ACHN (cell line): Measurements from ENCODE around the gene USH2A.

Experiments
- DNase-seq: peaks from one replicate; pipeline ENCODE4 v3.0.0-alpha.2; 2015
- in situ Hi-C: cut with HindIII; loops from 2 replicates; pipeline ENCODE4 v1.10.0; 2017; ENCODE audit warnings: low sequenced_read_pairs, low pct_ligation_motif_present, low pct_unique_long_range_greater_than_20kb

The USH2A gene

DNA sequence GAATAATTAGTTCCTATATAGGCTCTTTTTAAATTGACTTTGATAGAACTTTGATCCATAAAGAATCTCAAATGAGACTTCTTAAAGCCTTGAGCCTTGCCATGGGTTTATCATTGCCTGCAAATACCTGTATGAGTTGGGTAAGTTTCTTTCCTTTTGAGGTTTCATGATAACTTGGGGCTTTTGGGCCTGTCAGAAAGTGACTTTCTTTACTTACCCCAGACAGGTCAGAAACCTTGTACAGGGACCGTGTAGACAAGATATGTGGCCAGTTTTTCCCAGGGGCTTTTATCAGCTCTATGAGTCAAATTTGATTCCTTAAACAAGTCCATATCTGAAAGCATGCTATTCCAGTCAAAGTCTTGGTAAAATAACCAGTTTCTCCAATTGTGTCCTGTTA, 838.9 kb downstream of the USH2A start:
- no peak for DNase-seq
- in situ Hi-C loops: no loop called here

DNA sequence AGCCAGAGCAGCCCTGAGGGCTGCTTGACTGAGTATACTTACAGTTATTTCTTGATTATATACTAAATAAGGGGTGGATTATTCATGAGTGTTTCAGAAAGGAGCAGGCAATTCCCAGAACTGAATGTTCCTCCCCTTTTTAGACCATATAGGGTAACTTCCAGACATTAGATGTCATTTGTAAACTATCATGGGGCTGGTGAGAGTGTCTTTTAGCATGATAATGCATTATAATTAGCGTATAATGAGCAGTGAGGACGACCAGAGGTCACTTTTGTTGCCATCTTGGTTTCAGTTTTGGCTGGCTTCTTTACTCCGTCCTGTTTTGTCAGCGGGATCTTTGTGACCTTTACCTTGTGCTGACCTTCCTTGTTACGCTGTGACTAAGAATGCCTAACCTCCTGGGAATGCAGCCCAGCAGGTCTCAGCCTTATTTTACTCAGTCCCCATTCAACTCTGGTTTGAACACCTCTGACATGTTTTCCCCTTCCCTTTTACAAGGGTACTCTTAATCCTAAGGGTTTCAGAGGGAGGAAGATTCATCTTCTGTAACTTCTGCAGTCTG, 840.0 kb downstream of the USH2A start:
- in situ Hi-C loops: no loop called here
- DNase-seq: no peak

DNA sequence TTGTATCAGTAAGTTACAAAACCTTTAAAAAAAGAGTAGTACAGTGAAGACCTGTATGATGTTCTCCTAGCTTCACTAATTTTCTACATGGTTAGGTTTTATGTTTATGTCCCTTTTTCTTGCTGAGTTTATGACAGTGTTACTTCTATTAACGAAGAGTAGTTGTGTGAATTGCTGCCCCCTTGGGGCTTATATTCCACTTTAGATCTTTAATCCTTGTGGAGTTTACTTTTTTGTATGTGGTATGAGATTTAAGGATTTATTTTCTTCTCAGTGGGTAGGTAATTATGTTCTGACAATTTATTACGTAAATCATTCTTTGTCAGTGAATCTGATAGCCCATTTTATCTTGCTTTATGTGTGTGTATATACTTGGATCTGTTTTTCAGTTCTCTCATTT, 841.4 kb downstream of the USH2A start:
- no peak for DNase-seq
- in situ Hi-C loops: no loop called here
